Caco-2 (cell line): Measurements from ENCODE around the gene RIPOR3. TPM values are rescaled to one million over a fixed set of nuclear protein-coding genes. Genes with fewer than 3 reads are reported as not detected.

ENCODE experiments used
- microRNA-seq: library from miRNA; unstranded; fragments of <30 nt; microRNA quantifications from one replicate; pipeline ENCODE4 v1.2.0, GENCODE V29; 2022
- total RNA-seq: library from RNA; stranded (reverse); gene quantifications from 2 replicates; pipeline ENCODE4 v1.2.3, GENCODE V29; 2022

Gene RIPOR3
- total RNA-seq, 1 experiment from 2014 or later, result 0.18 TPM

Small RNAs within 50 kb of the gene (microRNA-seq; reads per million reads assigned to microRNA genes)
- not detected for gene MIR1302-5
- gene MIR645, result not detected

Other genes with a start within 250 kb of the RIPOR3 start
- gene PTPN1, start 181.2 kb downstream of the RIPOR3 start, total RNA-seq, result 65.0 and 65.2 TPM in 2 replicates
- 153 and 156 TPM in 2 replicates for gene PARD6B, start 40.0 kb upstream of the RIPOR3 start, total RNA-seq
- gene BCAS4, start 103.5 kb upstream of the RIPOR3 start, total RNA-seq, result 23.1 and 29.9 TPM in 2 replicates
- gene ADNP, start 239.9 kb upstream of the RIPOR3 start, total RNA-seq, result 154 and 157 TPM in 2 replicates